ENCODE data around the gene CALM1.
A peak's percentile ranks its signal among the peaks of the same experiment; 100 is the strongest.

Gene CALM1

GRCh38 chr14:90368946-90369721, 27.7 kb upstream of the CALM1 start:
- Histone ChIP-seq H3K27ac (ENCODE audit: low read length) (no peak overlapping the region), H3K4me3 (ENCODE audit: low read length in 2 of 2) (no peak overlapping the region), H3K36me3 (ENCODE audit: control insufficient read depth in 2 of 2, insufficient read depth in 2 of 2, low read length in 2 of 2) (no peaks in the 10 kb centered on the region), H3K9me3 (ENCODE audit: control insufficient read depth in 2 of 2, low read length in 2 of 2) (no peaks in the 10 kb centered on the region), H3K4me1 (ENCODE audit: control insufficient read depth, insufficient read depth, low read length) (no peaks in the 10 kb centered on the region), H3K9ac (ENCODE audit: low read length in 2 of 2) (no peak overlapping the region), H3K27me3 (ENCODE audit: control insufficient read depth in 1 of 2, insufficient read depth in 2 of 2, low read length in 2 of 2) (no peaks in the 10 kb centered on the region)

GRCh38 chr14:90373887-90374286, 22.9 kb upstream of the CALM1 start:
- Histone ChIP-seq H3K9ac (ENCODE audit: low read length in 2 of 2) (no peak overlapping the region), H3K27ac (ENCODE audit: low read length) (no peak overlapping the region), H3K9me3 (ENCODE audit: control insufficient read depth in 2 of 2, low read length in 2 of 2) (no peaks in the 10 kb centered on the region), H3K36me3 (ENCODE audit: control insufficient read depth in 2 of 2, insufficient read depth in 2 of 2, low read length in 2 of 2) (no peaks in the 10 kb centered on the region), H3K27me3 (ENCODE audit: control insufficient read depth in 1 of 2, insufficient read depth in 2 of 2, low read length in 2 of 2) (no peaks in the 10 kb centered on the region), H3K4me1 (ENCODE audit: control insufficient read depth, insufficient read depth, low read length) (no peaks in the 10 kb centered on the region), H3K4me3 (ENCODE audit: low read length in 2 of 2) (no peak overlapping the region)

GRCh38 chr14:90374813-90375212, 22.0 kb upstream of the CALM1 start:
- H3K27me3 ChIP-seq (ENCODE audit: control insufficient read depth in 1 of 2, insufficient read depth in 2 of 2, low read length in 2 of 2) = no peaks in the 10 kb centered on the region
- no peaks in the 10 kb centered on the region for H3K36me3 ChIP-seq (ENCODE audit: control insufficient read depth in 2 of 2, insufficient read depth in 2 of 2, low read length in 2 of 2)
- no peak overlapping the region for H3K9ac ChIP-seq (ENCODE audit: low read length in 2 of 2)
- no peaks in the 10 kb centered on the region for H3K9me3 ChIP-seq (ENCODE audit: control insufficient read depth in 2 of 2, low read length in 2 of 2)
- H3K4me3 ChIP-seq (ENCODE audit: low read length in 2 of 2) = no peak overlapping the region
- H3K27ac ChIP-seq (ENCODE audit: low read length) = no peak overlapping the region
- no peaks in the 10 kb centered on the region for H3K4me1 ChIP-seq (ENCODE audit: control insufficient read depth, insufficient read depth, low read length)

DNA sequence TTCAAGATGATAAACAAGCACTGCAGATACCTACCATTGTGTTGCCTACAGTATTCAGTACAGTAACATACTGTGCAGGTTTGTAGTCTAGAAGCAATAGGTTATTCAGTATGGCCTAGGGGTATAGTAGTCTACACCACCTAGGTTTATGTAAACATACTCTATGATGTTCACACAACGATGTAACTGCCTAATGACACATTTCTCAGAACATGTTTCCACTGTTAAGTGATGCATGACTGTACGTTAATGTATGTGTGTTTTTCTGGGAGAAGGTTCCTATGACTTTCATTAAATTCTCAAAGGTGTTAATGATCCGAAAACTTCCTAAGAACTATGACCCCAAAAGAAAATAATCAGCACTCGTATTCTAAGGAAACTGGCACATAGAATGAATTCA, 20.9 kb upstream of the CALM1 start:
- H3K4me3 ChIP-seq (ENCODE audit: low read length in 2 of 2) = no peak overlapping the region
- no peak overlapping the region for H3K27ac ChIP-seq (ENCODE audit: low read length)
- H3K4me1 ChIP-seq (ENCODE audit: control insufficient read depth, insufficient read depth, low read length) = peaks cover under 1% of the 10 kb centered on the region
- no peaks in the 10 kb centered on the region for H3K27me3 ChIP-seq (ENCODE audit: control insufficient read depth in 1 of 2, insufficient read depth in 2 of 2, low read length in 2 of 2)
- H3K36me3 ChIP-seq (ENCODE audit: control insufficient read depth in 2 of 2, insufficient read depth in 2 of 2, low read length in 2 of 2) = no peaks in the 10 kb centered on the region
- no peaks in the 10 kb centered on the region for H3K9me3 ChIP-seq (ENCODE audit: control insufficient read depth in 2 of 2, low read length in 2 of 2)
- H3K9ac ChIP-seq (ENCODE audit: low read length in 2 of 2) = no peak overlapping the region

DNA sequence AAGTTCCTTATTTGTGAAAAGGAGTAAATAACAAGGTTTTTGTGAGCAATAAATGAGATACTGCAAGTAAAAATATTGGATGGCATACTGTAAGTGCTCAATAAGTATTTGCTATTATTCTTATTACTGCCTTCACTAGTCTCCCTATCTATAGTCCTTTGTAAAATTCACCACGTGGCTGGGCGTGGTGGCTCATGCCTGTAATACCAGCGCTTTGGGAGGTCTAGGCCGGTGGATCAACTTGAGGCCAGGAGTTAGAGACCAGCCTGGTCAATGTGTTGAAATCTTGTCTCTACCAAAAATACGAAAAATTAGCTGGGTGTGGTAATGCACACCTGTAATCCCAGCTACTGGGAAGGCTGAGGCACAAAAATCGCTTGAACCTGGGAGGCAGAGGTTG, 18.6 kb upstream of the CALM1 start:
- H3K36me3 ChIP-seq (ENCODE audit: control insufficient read depth in 2 of 2, insufficient read depth in 2 of 2, low read length in 2 of 2) = no peaks in the 10 kb centered on the region
- H3K27me3 ChIP-seq (ENCODE audit: control insufficient read depth in 1 of 2, insufficient read depth in 2 of 2, low read length in 2 of 2) = no peaks in the 10 kb centered on the region
- no peak overlapping the region for H3K9ac ChIP-seq (ENCODE audit: low read length in 2 of 2)
- H3K9me3 ChIP-seq (ENCODE audit: control insufficient read depth in 2 of 2, low read length in 2 of 2) = no peaks in the 10 kb centered on the region
- peaks cover 13% of the 10 kb centered on the region for H3K4me1 ChIP-seq (ENCODE audit: control insufficient read depth, insufficient read depth, low read length)
- H3K27ac ChIP-seq (ENCODE audit: low read length) = no peak overlapping the region
- no peak overlapping the region for H3K4me3 ChIP-seq (ENCODE audit: low read length in 2 of 2)

- H3K4me3 ChIP-seq (ENCODE audit: low read length in 2 of 2) = no peak overlapping the region
- no peaks in the 10 kb centered on the region for H3K36me3 ChIP-seq (ENCODE audit: control insufficient read depth in 2 of 2, insufficient read depth in 2 of 2, low read length in 2 of 2)
- no peaks in the 10 kb centered on the region for H3K9me3 ChIP-seq (ENCODE audit: control insufficient read depth in 2 of 2, low read length in 2 of 2)
- H3K4me1 ChIP-seq (ENCODE audit: control insufficient read depth, insufficient read depth, low read length) = peaks cover 21% of the 10 kb centered on the region
- H3K27me3 ChIP-seq (ENCODE audit: control insufficient read depth in 1 of 2, insufficient read depth in 2 of 2, low read length in 2 of 2) = no peaks in the 10 kb centered on the region
- no peak overlapping the region for H3K9ac ChIP-seq (ENCODE audit: low read length in 2 of 2)
- H3K27ac ChIP-seq (ENCODE audit: low read length) = no peak overlapping the region
Observed at GRCh38 chr14:90379106-90379505, 17.7 kb upstream of the CALM1 start.

GRCh38 chr14:90381011-90381786, 15.6 kb upstream of the CALM1 start:
- H3K4me3 ChIP-seq (ENCODE audit: low read length in 2 of 2) = peak overlapping the region; percentile 72 to 87
- H3K9ac ChIP-seq (ENCODE audit: low read length in 2 of 2) = peak overlapping the region; percentile 99 to 100
- peak overlapping the region; percentile 100 for H3K27ac ChIP-seq (ENCODE audit: low read length)
- no peaks in the 10 kb centered on the region for H3K9me3 ChIP-seq (ENCODE audit: control insufficient read depth in 2 of 2, low read length in 2 of 2)
- peaks cover 25% of the 10 kb centered on the region for H3K4me1 ChIP-seq (ENCODE audit: control insufficient read depth, insufficient read depth, low read length)
- H3K36me3 ChIP-seq (ENCODE audit: control insufficient read depth in 2 of 2, insufficient read depth in 2 of 2, low read length in 2 of 2) = no peaks in the 10 kb centered on the region
- H3K27me3 ChIP-seq (ENCODE audit: control insufficient read depth in 1 of 2, insufficient read depth in 2 of 2, low read length in 2 of 2) = no peaks in the 10 kb centered on the region

DNA sequence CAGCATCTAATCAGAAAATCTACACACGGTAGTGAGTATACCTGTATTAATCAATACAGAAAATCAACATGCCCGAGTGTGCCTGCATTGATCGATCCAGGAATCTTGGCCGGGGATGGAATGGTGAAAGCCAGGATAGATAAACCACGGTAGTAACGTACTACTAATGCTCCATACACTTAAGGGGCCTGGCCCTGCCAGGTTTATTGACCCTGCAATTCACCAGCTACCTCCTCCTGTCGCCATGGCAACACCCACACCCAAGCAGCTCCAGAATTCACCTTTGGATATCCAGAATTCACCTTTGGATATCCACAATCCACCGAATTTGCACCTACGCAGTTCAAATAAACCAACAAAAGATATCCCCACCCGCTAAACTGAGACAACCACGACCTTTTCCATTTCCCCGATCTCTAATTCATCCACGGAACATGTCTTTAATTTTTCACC, 14.8 kb upstream of the CALM1 start:
- Histone ChIP-seq H3K27ac (ENCODE audit: low read length) (peak overlapping the region; percentile 100), H3K36me3 (ENCODE audit: control insufficient read depth in 2 of 2, insufficient read depth in 2 of 2, low read length in 2 of 2) (no peaks in the 10 kb centered on the region), H3K4me1 (ENCODE audit: control insufficient read depth, insufficient read depth, low read length) (peaks cover 25% of the 10 kb centered on the region), H3K9me3 (ENCODE audit: control insufficient read depth in 2 of 2, low read length in 2 of 2) (no peaks in the 10 kb centered on the region), H3K4me3 (ENCODE audit: low read length in 2 of 2) (peak overlapping the region; percentile 72 to 87), H3K27me3 (ENCODE audit: control insufficient read depth in 1 of 2, insufficient read depth in 2 of 2, low read length in 2 of 2) (no peaks in the 10 kb centered on the region), H3K9ac (ENCODE audit: low read length in 2 of 2) (peak overlapping the region; percentile 99 to 100)

GRCh38 chr14:90382491-90383125, 14.2 kb upstream of the CALM1 start:
- H3K4me1 ChIP-seq (ENCODE audit: control insufficient read depth, insufficient read depth, low read length) = peaks cover 25% of the 10 kb centered on the region
- H3K9ac ChIP-seq (ENCODE audit: low read length in 2 of 2) = peak overlapping the region; percentile 99 to 100
- no peaks in the 10 kb centered on the region for H3K27me3 ChIP-seq (ENCODE audit: control insufficient read depth in 1 of 2, insufficient read depth in 2 of 2, low read length in 2 of 2)
- H3K9me3 ChIP-seq (ENCODE audit: control insufficient read depth in 2 of 2, low read length in 2 of 2) = no peaks in the 10 kb centered on the region
- H3K4me3 ChIP-seq (ENCODE audit: low read length in 2 of 2) = peak overlapping the region; percentile 72 to 87
- peak overlapping the region; percentile 100 for H3K27ac ChIP-seq (ENCODE audit: low read length)
- no peaks in the 10 kb centered on the region for H3K36me3 ChIP-seq (ENCODE audit: control insufficient read depth in 2 of 2, insufficient read depth in 2 of 2, low read length in 2 of 2)

- Histone ChIP-seq H3K36me3 (ENCODE audit: control insufficient read depth in 2 of 2, insufficient read depth in 2 of 2, low read length in 2 of 2) (no peaks in the 10 kb centered on the region), H3K27ac (ENCODE audit: low read length) (peak overlapping the region; percentile 100), H3K4me3 (ENCODE audit: low read length in 2 of 2) (peak overlapping the region; percentile 72 to 87), H3K9me3 (ENCODE audit: control insufficient read depth in 2 of 2, low read length in 2 of 2) (no peaks in the 10 kb centered on the region), H3K9ac (ENCODE audit: low read length in 2 of 2) (peak overlapping the region; percentile 99 to 100), H3K4me1 (ENCODE audit: control insufficient read depth, insufficient read depth, low read length) (peaks cover 28% of the 10 kb centered on the region), H3K27me3 (ENCODE audit: control insufficient read depth in 1 of 2, insufficient read depth in 2 of 2, low read length in 2 of 2) (no peaks in the 10 kb centered on the region)
Observed at GRCh38 chr14:90383126-90383730, 13.6 kb upstream of the CALM1 start.
